ENCODE results near the gene TRAPPC13.

- TF ChIP-seq CTCF (IDR thresholded peaks at IDR 0.05; ENCODE audit: insufficient read depth, low read length, poor library complexity, severe bottlenecking) (no peak), EZH2phosphoT487 (conservative IDR thresholded peaks at IDR 0.05; ENCODE audit: low read length) (no peak)
Observed at GRCh38 chr5:65668696-65669095, 43.9 kb downstream of the TRAPPC13 start.
